ENCODE results near the gene ZNF827. TPM values are rescaled to one million over a fixed set of nuclear protein-coding genes. Genes with fewer than 3 reads are reported as not detected.
A peak's percentile ranks its signal among the peaks of the same experiment; 100 is the strongest.
"Not testable (repeated sequence)": the region's sequence is repeated elsewhere in the genome, so short reads cannot be mapped to it uniquely, and the experiment has no call there.

ZNF827 gene
- total RNA-seq, 2 donors from 2014 or later: 20.0 to 26.9 TPM

DNA sequence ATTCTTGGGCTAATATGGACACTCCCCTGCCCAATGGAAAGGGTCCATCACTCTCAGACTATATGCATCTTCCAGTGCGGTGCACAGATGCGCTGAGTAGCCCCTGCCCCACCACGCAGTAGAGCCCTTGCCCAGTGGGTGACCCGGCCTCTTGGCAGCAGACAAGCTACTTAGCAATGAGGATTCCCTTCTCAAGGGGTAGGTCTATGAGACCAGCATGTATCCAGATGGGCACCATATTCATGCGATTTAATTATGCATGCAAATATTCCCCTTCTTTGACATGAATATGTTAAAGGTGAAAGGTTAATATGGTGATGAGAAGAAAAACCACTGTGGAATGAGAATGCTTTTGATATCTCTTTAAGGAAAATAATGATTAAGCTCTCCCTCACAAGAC is 77.7 kb downstream of the ZNF827 start:
- no peak for DNase-seq (ENCODE audit: low spot score in 2 of 2)
- peaks cover 9 to 15% of the 10 kb centered on the region in 2 donors for H3K36me3 Mint-ChIP-seq

GRCh38 chr4:145860446-145860845 is 78.2 kb downstream of the ZNF827 start:
- Mint-ChIP-seq H3K9me3 (no peaks in the 10 kb centered on the region), H3K36me3 (peaks cover 9 to 15% of the 10 kb centered on the region in 2 donors), H3K27ac (no peak overlapping the region)
- DNase-seq (ENCODE audit: low spot score in 2 of 2): no peak
- no peak for ATAC-seq

More for the DNA sequence above, 77.7 kb downstream of the ZNF827 start:
- no peak for ATAC-seq
- Mint-ChIP-seq H3K9me3 (no peaks in the 10 kb centered on the region), H3K27ac (no peak overlapping the region)

DNA sequence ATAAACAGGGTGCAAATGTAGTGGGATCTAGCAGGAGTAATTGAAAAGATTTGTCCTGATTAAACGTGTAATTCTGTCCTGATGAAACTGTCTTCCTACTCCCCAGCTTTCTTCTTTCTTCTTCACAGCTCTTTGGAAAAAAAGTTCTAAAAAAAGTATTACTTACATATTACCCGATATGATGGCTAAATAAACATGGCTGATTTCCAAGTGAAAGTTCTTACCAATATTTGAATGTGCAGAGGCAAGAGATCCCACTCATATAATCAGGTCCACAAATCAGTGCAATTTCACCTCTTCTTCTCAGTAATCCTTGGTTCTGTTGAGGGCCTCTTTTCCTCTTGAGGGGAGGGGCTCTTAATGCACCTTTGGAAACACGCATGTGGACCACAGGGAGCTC is 78.7 kb downstream of the ZNF827 start:
- H3K36me3 Mint-ChIP-seq: peaks cover 13 to 15% of the 10 kb centered on the region in 2 donors
- H3K27ac Mint-ChIP-seq: no peak overlapping the region
- H3K9me3 Mint-ChIP-seq: no peaks in the 10 kb centered on the region
- no peak for DNase-seq (ENCODE audit: low spot score in 2 of 2)
- ATAC-seq: no peak

GRCh38 chr4:145859426-145859825 is 79.2 kb downstream of the ZNF827 start:
- Mint-ChIP-seq H3K9me3 (no peaks in the 10 kb centered on the region), H3K27ac (no peak overlapping the region), H3K36me3 (peaks cover 14 to 15% of the 10 kb centered on the region in 2 donors)
- ATAC-seq (no peak), DNase-seq (ENCODE audit: low spot score in 2 of 2) (no peak)

- H3K27ac Mint-ChIP-seq: peak overlapping the region in 1 of 2 donors; percentile 58
- ATAC-seq: no peak
- DNase-seq (ENCODE audit: low spot score in 2 of 2): no peak
- H3K9me3 Mint-ChIP-seq: no peaks in the 10 kb centered on the region
- peaks cover 5 to 6% of the 10 kb centered on the region in 2 donors for H3K36me3 Mint-ChIP-seq
These were observed 86.3 kb downstream of the ZNF827 start for GRCh38 chr4:145852256-145852839.

GRCh38 chr4:145851511-145852201 is 87.0 kb downstream of the ZNF827 start:
- ATAC-seq (no peak), DNase-seq (ENCODE audit: low spot score in 2 of 2) (no peak)
- Mint-ChIP-seq H3K36me3 (peaks cover 5 to 8% of the 10 kb centered on the region in 2 donors), H3K27ac (no peak overlapping the region), H3K9me3 (no peaks in the 10 kb centered on the region)

DNA sequence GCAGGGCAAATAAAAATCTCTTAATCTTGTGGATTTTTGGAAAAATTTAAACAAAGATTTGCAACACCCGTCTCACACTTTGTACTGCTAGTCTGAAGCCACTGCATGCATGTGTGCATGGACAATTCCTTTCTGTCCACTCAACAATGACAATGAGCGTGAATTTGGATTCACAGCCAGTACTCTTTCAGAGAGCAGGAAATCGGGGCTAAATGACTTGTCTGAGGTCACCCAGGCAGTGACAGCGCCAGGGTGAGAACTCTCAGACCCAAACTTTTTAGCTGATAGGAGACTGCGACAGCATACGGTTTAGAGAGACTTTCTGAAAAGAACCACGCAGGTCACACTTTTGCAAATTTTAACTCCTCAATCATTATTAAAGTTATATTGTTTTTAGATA is 90.9 kb downstream of the ZNF827 start:
- no peak overlapping the region for H3K27ac Mint-ChIP-seq
- DNase-seq (ENCODE audit: low spot score in 2 of 2) (no peak), ATAC-seq (no peak)
- H3K36me3 Mint-ChIP-seq: peaks cover 13 to 32% of the 10 kb centered on the region in 2 donors
- H3K9me3 Mint-ChIP-seq: no peaks in the 10 kb centered on the region

GRCh38 chr4:145845118-145845517 is 93.5 kb downstream of the ZNF827 start:
- no peaks in the 10 kb centered on the region for H3K9me3 Mint-ChIP-seq
- DNase-seq (ENCODE audit: low spot score in 2 of 2) (no peak), ATAC-seq (no peak)
- H3K36me3 Mint-ChIP-seq: peaks cover 19 to 50% of the 10 kb centered on the region in 2 donors
- peak overlapping the region in 1 of 2 donors; percentile 50 for H3K27ac Mint-ChIP-seq

DNA sequence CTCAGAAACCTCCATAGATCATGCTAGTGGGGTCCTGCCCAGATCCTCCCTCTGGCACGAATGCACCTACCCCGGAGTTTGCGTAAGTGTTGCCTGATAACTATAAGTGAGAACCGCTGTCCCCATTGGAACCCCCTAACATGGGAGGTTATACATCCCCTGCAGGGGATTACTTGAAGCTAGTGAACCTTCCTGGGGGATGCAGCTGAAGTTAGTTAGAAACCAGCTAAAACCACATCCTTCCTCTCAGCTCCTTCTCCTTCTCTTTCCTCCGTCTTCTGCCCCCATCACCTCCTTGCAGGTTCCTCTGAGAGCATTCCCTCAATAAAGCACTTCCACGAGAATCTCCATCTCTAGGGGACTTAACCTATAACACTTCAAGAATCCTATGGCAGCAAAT is 95.0 kb downstream of the ZNF827 start:
- peaks cover 27 to 50% of the 10 kb centered on the region in 2 donors for H3K36me3 Mint-ChIP-seq
- ATAC-seq (no peak), DNase-seq (ENCODE audit: low spot score in 2 of 2) (no peak)
- H3K9me3 Mint-ChIP-seq: no peaks in the 10 kb centered on the region
- no peak overlapping the region for H3K27ac Mint-ChIP-seq

DNA sequence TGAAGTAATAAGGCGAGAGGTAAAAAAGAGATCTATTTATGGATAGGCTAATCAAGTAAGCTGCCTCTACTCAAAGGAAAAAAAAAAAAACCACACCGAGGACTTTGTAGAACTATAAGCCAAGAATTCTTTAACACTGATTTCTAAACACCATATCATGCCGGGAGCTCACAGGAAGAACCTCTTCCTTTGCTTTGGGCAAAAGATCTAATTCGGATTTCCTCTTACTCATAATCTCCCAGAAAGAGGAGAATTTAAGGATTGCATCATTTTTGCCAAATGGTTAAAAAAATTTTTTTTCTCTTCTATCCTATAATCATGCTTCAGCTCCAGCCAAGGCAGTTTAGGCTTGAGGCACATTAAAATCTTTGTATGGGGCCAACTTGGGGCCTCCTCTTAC is 95.5 kb downstream of the ZNF827 start:
- peaks cover 27 to 50% of the 10 kb centered on the region in 2 donors for H3K36me3 Mint-ChIP-seq
- DNase-seq (ENCODE audit: low spot score in 2 of 2) (no peak), ATAC-seq (no peak)
- H3K27ac Mint-ChIP-seq: no peak overlapping the region
- H3K9me3 Mint-ChIP-seq: no peaks in the 10 kb centered on the region

- no peak overlapping the region for H3K27ac Mint-ChIP-seq
- H3K36me3 Mint-ChIP-seq: peaks cover 27 to 45% of the 10 kb centered on the region in 2 donors
- ATAC-seq: no peak
- no peak for DNase-seq (ENCODE audit: low spot score in 2 of 2)
- no peaks in the 10 kb centered on the region for H3K9me3 Mint-ChIP-seq
These were observed 96.3 kb downstream of the ZNF827 start for GRCh38 chr4:145842224-145842887.

GRCh38 chr4:145840801-145841200 is 97.8 kb downstream of the ZNF827 start:
- Mint-ChIP-seq H3K36me3 (peaks cover 27 to 40% of the 10 kb centered on the region in 2 donors), H3K27ac (no peak overlapping the region), H3K9me3 (no peaks in the 10 kb centered on the region)
- no peak for DNase-seq (ENCODE audit: low spot score in 2 of 2)
- ATAC-seq: no peak

GRCh38 chr4:145840162-145840768 is 98.4 kb downstream of the ZNF827 start:
- H3K27ac Mint-ChIP-seq: no peak overlapping the region
- ATAC-seq (peak; percentile 73 to 85), DNase-seq (ENCODE audit: low spot score in 2 of 2) (peak in 1 of 2 donors; percentile 8)
- peaks cover 25 to 34% of the 10 kb centered on the region in 2 donors for H3K36me3 Mint-ChIP-seq
- no peaks in the 10 kb centered on the region for H3K9me3 Mint-ChIP-seq

DNA sequence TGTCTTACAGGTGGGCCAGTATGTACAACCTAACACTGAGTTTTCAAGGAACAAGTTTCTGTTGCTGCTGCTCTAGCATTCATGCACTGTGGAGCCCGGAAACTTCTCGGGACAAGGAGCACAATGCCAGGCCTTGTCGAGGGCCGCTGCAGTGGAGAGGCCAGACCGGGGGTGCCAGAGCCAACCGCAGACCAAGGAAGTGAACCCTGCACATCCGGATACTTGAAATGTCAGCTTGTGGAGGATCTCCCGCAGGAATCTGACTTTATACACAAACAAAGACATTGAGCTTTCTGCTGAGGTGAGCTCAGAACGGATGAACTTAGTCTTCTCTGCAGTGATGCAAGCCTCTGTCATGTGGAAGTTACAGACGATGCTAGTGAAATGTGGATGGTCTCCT is 99.5 kb downstream of the ZNF827 start:
- no peak for ATAC-seq

DNA sequence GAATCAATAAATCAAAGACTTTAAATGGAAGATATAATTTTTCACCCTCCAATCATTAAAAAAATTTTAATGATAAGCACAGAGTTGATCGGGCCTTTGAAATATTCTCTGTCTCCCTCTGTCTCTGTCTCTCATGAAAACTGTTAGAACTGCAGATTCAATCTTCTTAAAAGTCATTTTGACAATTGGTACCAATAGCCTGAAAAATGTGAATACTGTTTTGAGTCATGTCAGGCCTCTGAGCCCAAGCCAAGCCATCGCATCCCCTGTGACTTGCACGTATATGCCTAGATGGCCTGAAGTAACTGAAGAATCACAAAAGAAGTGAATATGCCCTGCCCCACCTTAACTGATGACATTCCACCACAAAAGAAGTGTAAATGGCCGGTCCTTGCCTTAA is 106.2 kb downstream of the ZNF827 start:
- H3K36me3 Mint-ChIP-seq: peaks cover 17 to 39% of the 10 kb centered on the region in 2 donors

More for the DNA sequence above, 99.5 kb downstream of the ZNF827 start:
- DNase-seq (ENCODE audit: low spot score in 2 of 2): no peak
- Mint-ChIP-seq H3K27ac (no peak overlapping the region), H3K36me3 (peaks cover 21 to 27% of the 10 kb centered on the region in 2 donors), H3K9me3 (no peaks in the 10 kb centered on the region)

GRCh38 chr4:145830699-145831098 is 107.9 kb downstream of the ZNF827 start:
- H3K36me3 Mint-ChIP-seq: peaks cover 23 to 44% of the 10 kb centered on the region in 2 donors
- H3K9me3 Mint-ChIP-seq: no peaks in the 10 kb centered on the region
- DNase-seq (ENCODE audit: low spot score in 2 of 2) (no peak), ATAC-seq (no peak)
- H3K27ac Mint-ChIP-seq: no peak overlapping the region

More for the DNA sequence above, 106.2 kb downstream of the ZNF827 start:
- H3K27ac Mint-ChIP-seq: peak overlapping the region; percentile 12 to 31
- not testable (repeated sequence) for H3K9me3 Mint-ChIP-seq; ATAC-seq; DNase-seq (ENCODE audit: low spot score in 2 of 2)

All from activated naive CD4-positive, alpha-beta T cell treated with anti-CD3 and anti-CD28 coated beads, Interleukin-2, amount 50 U/mL, for 72 hours (primary cell).